Endothelial cell of umbilical vein (primary cell): ENCODE results near the gene FRMD4A.

Experiments used
- CTCF ChIP-seq, 2 donors: IDR thresholded peaks; 1 replicate in 1 of 2; 2 replicates in 1 of 2; pipeline ENCODE4 v1.5.1; 2011; ENCODE audit warnings: low read length in 2 of 2, mild to moderate bottlenecking in 2 of 2, moderate library complexity in 2 of 2, control low read depth in 1 of 2, inconsistent platforms in 1 of 2, low read depth in 1 of 2; ENCODE audit not compliant: insufficient read depth in 1 of 2; ENCODE audit errors: extremely low read depth in 1 of 2
- JUN ChIP-seq: IDR thresholded peaks from 2 replicates; pipeline ENCODE4 v1.6.1; 2011; ENCODE audit warnings: borderline replicate concordance, low read depth; ENCODE audit not compliant: insufficient read length, insufficient read depth
- MAX ChIP-seq: IDR thresholded peaks from 2 replicates; pipeline ENCODE4 v1.6.1; 2011; ENCODE audit not compliant: insufficient read depth, insufficient read length
- POLR2A ChIP-seq: IDR thresholded peaks from 2 replicates; pipeline ENCODE4 v1.6.1; 2012; ENCODE audit warnings: low read depth, mild to moderate bottlenecking, control low read depth, low read length
- POLR2AphosphoS5 ChIP-seq: IDR thresholded peaks from 2 replicates; pipeline ENCODE4 v1.6.1; 2012; ENCODE audit warnings: low read depth, mild to moderate bottlenecking, control low read depth, low read length, moderate library complexity; ENCODE audit not compliant: insufficient read depth

- TF ChIP-seq POLR2A (no peak), JUN (no peak), MAX (no peak), CTCF (IDR thresholded peaks at IDR 0.05; ENCODE audit: extremely low read depth in 1 of 2, insufficient read depth in 1 of 2, low read depth in 1 of 2, low read length in 2 of 2) (no peak), POLR2AphosphoS5 (no peak)
Observed at GRCh38 chr10:14350006-14350405, 19.3 kb upstream of the FRMD4A start.
